A673 (cell line): Measurements from ENCODE around the gene RAD51. TPM values are rescaled to one million over a fixed set of nuclear protein-coding genes. Genes with fewer than 3 reads are reported as not detected.

Experiments used
- BruUV-seq: library from RNA; stranded (reverse); fragments of 400-500 nt; replicated peaks from 2 replicates; lab custom pipeline; 2021; lab: Mats Ljungman, UMichigan
- CTCF ChIA-PET: fragments of 300-600 bp; sonication (Branson Sonifier 250); formaldehyde crosslinking; loops from one replicate; lab custom pipeline; 2022; ENCODE audit warnings: antibody characterized with exemption; lab: Charles Lee
- POLR2A ChIA-PET: fragments of 300-600 bp; sonication (Branson Sonifier 250); formaldehyde crosslinking; loops from one replicate; lab custom pipeline; 2022; ENCODE audit warnings: antibody characterized with exemption; ENCODE audit not compliant: low non-redundant PET; lab: Charles Lee
- DNase-seq: peaks from one replicate; pipeline ENCODE4 v3.0.0-alpha.2; 2015; ENCODE audit warnings: low spot score
- H3K27ac ChIP-seq: fragments of 200-600 bp; sonication (generic); 2 replicates; pipeline ENCODE4 v1.5.1; 2016; ENCODE audit warnings: mixed run types, low read depth, mild to moderate bottlenecking, mixed read lengths, antibody characterized with exemption, low read length; ENCODE audit not compliant: poor library complexity, severe bottlenecking
- H3K27me3 ChIP-seq: fragments of 200-600 bp; sonication (generic); replicated peaks from 2 replicates; pipeline ENCODE4 v1.6.1; 2017; ENCODE audit warnings: mixed run types, low read depth, mild to moderate bottlenecking, mixed read lengths, antibody characterized with exemption, low read length; ENCODE audit not compliant: insufficient read depth, poor library complexity
- H3K36me3 ChIP-seq: fragments of 200-600 bp; sonication (generic); 2 replicates; pipeline ENCODE4 v1.6.1; 2016; ENCODE audit warnings: mixed run types, mild to moderate bottlenecking, mixed read lengths, antibody characterized with exemption, low read length; ENCODE audit not compliant: insufficient read depth, poor library complexity, severe bottlenecking
- H3K4me1 ChIP-seq: fragments of 200-600 bp; sonication (generic); 2 replicates; pipeline ENCODE4 v1.6.1; 2017; ENCODE audit warnings: mixed run types, mild to moderate bottlenecking, mixed read lengths, antibody characterized with exemption, low read length; ENCODE audit not compliant: insufficient read depth, poor library complexity, severe bottlenecking
- H3K4me3 ChIP-seq: fragments of 200-600 bp; sonication (generic); 2 replicates; pipeline ENCODE4 v1.5.1; 2016; ENCODE audit warnings: low read depth, mixed run types, mild to moderate bottlenecking, mixed read lengths, low read length; ENCODE audit not compliant: poor library complexity, severe bottlenecking
- H3K9me3 ChIP-seq: fragments of 200-600 bp; sonication (generic); 2 replicates; pipeline ENCODE4 v1.6.1; 2016; ENCODE audit warnings: mixed run types, low read depth, mild to moderate bottlenecking, mixed read lengths, antibody characterized with exemption, low read length; ENCODE audit not compliant: poor library complexity, severe bottlenecking
- EZH2 ChIP-seq: fragments of 200-600 bp; sonication (generic); IDR thresholded peaks from 2 replicates; pipeline ENCODE4 v1.6.1; 2017; ENCODE audit warnings: borderline replicate concordance, low read depth, mild to moderate bottlenecking, mixed read lengths, antibody characterized with exemption, low read length; ENCODE audit not compliant: poor library complexity, severe bottlenecking
- intact Hi-C: fragments of 100-400 bp; cut with micrococcal nuclease; formaldehyde crosslinking; loops from one replicate; pipeline ENCODE4 v1.10.0; 2022; ENCODE audit not compliant: unreplicated experiment
- total RNA-seq: library from RNA; stranded (reverse); gene quantifications from 2 replicates; pipeline ENCODE4 v1.2.3, GENCODE V29; 2021
- TF ChIP-seq, protein P1 (sequence below): fragments of 300-800, 200-600 bp; sonication (generic); conservative IDR thresholded peaks from 2 replicates; pipeline ENCODE4 v1.5.1; 2017; ENCODE audit warnings: low read depth, mild to moderate bottlenecking, antibody characterized with exemption, low read length, moderate library complexity, mixed read lengths

Gene RAD51
- total RNA-seq, 1 experiment from 2014 or later: 51.1 TPM

- Histone ChIP-seq H3K4me3 (no peak within 1 kb of the TSS), H3K27ac (peak within 1 kb of the TSS; percentile 69), H3K4me1 (peaks cover 40% of the 10 kb centered on the region), H3K27me3 (no peaks in the 10 kb centered on the region), H3K36me3 (peaks cover 8% of the 10 kb centered on the region), H3K9me3 (no peaks in the 10 kb centered on the region)
- no TSS peak for BruUV-seq
- ChIA-PET POLR2A (no interaction called here), CTCF (interaction anchor here (1.3 kb wide), 1 partner anchor 13 kb away, joined by 3 read pairs; no protein-coding TSS in a partner anchor)
- DNase-seq: peak; percentile 80
- intact Hi-C loops: no loop called here
- TF ChIP-seq EZH2: no peak
- TF ChIP-seq, protein P1, sequence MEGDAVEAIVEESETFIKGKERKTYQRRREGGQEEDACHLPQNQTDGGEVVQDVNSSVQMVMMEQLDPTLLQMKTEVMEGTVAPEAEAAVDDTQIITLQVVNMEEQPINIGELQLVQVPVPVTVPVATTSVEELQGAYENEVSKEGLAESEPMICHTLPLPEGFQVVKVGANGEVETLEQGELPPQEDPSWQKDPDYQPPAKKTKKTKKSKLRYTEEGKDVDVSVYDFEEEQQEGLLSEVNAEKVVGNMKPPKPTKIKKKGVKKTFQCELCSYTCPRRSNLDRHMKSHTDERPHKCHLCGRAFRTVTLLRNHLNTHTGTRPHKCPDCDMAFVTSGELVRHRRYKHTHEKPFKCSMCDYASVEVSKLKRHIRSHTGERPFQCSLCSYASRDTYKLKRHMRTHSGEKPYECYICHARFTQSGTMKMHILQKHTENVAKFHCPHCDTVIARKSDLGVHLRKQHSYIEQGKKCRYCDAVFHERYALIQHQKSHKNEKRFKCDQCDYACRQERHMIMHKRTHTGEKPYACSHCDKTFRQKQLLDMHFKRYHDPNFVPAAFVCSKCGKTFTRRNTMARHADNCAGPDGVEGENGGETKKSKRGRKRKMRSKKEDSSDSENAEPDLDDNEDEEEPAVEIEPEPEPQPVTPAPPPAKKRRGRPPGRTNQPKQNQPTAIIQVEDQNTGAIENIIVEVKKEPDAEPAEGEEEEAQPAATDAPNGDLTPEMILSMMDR: no peak
Observed at GRCh38 chr15:40769274-40770146, 74.5 kb downstream of the RAD51 start, which contains the start of gene C15orf62. C15orf62 (plus strand) TSS chr15:40769980; CDS start chr15:40770496, 516 bp downstream.

GRCh38 chr15:40770147-40770721 is 75.3 kb downstream of the RAD51 start:
- DNase-seq: no peak
- Histone ChIP-seq H3K4me3 (no peak overlapping the region), H3K36me3 (peaks cover 9% of the 10 kb centered on the region), H3K9me3 (no peaks in the 10 kb centered on the region), H3K27me3 (no peaks in the 10 kb centered on the region), H3K27ac (peak overlapping the region; percentile 69), H3K4me1 (peaks cover 33% of the 10 kb centered on the region)
- POLR2A ChIA-PET: no interaction called here
- TF ChIP-seq, protein P1: no peak
- TF ChIP-seq EZH2: no peak
- BruUV-seq: no TSS peak
- intact Hi-C loops: no loop called here
- CTCF ChIA-PET: no interaction called here

DNA sequence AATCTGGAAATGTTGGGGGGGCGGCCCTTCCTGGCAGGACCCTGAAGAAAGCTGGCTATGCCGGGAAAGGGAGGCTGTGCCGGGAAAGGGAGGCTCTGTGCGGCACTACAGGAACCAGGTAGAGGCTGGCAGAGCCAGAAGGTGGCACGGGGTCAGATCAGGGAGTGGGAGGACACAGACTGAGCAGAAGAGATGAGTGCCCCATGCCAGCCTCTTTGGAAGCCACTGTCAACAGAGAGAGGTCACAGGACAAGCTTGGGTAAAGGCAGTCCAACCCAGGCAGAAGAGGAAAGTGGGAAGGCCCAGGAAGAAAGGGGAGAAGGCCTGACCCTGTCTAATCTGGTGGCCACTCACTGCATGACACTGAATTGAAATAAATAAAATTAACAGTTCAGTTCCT is 76.3 kb downstream of the RAD51 start:
- CTCF ChIA-PET: no interaction called here
- Histone ChIP-seq H3K4me1 (peaks cover 23% of the 10 kb centered on the region), H3K27me3 (no peaks in the 10 kb centered on the region), H3K4me3 (no peak overlapping the region), H3K36me3 (peaks cover 18% of the 10 kb centered on the region), H3K9me3 (no peaks in the 10 kb centered on the region), H3K27ac (no peak overlapping the region)
- no peak for TF ChIP-seq EZH2
- TF ChIP-seq, protein P1: no peak
- intact Hi-C loops: no loop called here
- no TSS peak for BruUV-seq
- POLR2A ChIA-PET: no interaction called here
- DNase-seq: no peak
